MM.1S (cell line): ENCODE measurements around the gene LILRA6.

ENCODE experiments used
- DNase-seq: peaks from one replicate; pipeline ENCODE4 v3.0.0-alpha.2; 2015
- H2AFZ ChIP-seq: fragments of 300-600 bp; sonication (generic); 2 replicates; pipeline ENCODE4 v1.6.0; 2016; ENCODE audit warnings: antibody characterized with exemption, low read length
- H3F3A ChIP-seq: fragments of 300-600 bp; sonication (generic); 2 replicates; pipeline ENCODE4 v1.6.1; 2016; ENCODE audit warnings: mild to moderate bottlenecking, antibody characterized with exemption, low read length, moderate library complexity, mixed read lengths; ENCODE audit not compliant: insufficient read depth
- H3K27ac ChIP-seq: fragments of 300-600 bp; sonication (generic); 2 replicates; pipeline ENCODE4 v1.5.1; 2016; ENCODE audit warnings: mild to moderate bottlenecking, low read length
- H3K27me3 ChIP-seq: fragments of 300-600 bp; sonication (generic); replicated peaks from 2 replicates; pipeline ENCODE4 v1.6.0; 2016; ENCODE audit warnings: low read length; ENCODE audit not compliant: insufficient read depth
- H3K36me3 ChIP-seq: fragments of 300-600 bp; sonication (generic); replicated peaks from 2 replicates; pipeline ENCODE4 v1.6.1; 2016; ENCODE audit warnings: mild to moderate bottlenecking, low read length, mixed read lengths; ENCODE audit not compliant: insufficient read depth
- H3K4me1 ChIP-seq: fragments of 300-600 bp; sonication (generic); 2 replicates; pipeline ENCODE4 v1.6.1; 2016; ENCODE audit warnings: low read length, mixed read lengths
- H3K4me2 ChIP-seq: fragments of 300-600 bp; sonication (generic); 2 replicates; pipeline ENCODE4 v1.6.0; 2016; ENCODE audit warnings: low read depth, low read length
- H3K4me3 ChIP-seq: fragments of 300-600 bp; sonication (generic); 2 replicates; pipeline ENCODE4 v1.5.1; 2016; ENCODE audit warnings: low read length, mixed read lengths
- H3K79me2 ChIP-seq: fragments of 300-600 bp; sonication (generic); 2 replicates; pipeline ENCODE4 v1.6.1; 2016; ENCODE audit warnings: mixed run types, low read length, mixed read lengths
- H3K9ac ChIP-seq: fragments of 300-600 bp; sonication (generic); 2 replicates; pipeline ENCODE4 v1.6.1; 2016; ENCODE audit warnings: low read length, mixed read lengths
- H3K9me2 ChIP-seq: fragments of 300-600 bp; sonication (generic); replicated peaks from 2 replicates; pipeline ENCODE4 v1.6.1; 2016; ENCODE audit warnings: mild to moderate bottlenecking, low read length, mixed read lengths; ENCODE audit not compliant: insufficient read depth
- H3K9me3 ChIP-seq: fragments of 300-600 bp; sonication (generic); replicated peaks from 2 replicates; pipeline ENCODE4 v1.6.1; 2016; ENCODE audit warnings: mild to moderate bottlenecking, low read length, mixed read lengths; ENCODE audit not compliant: insufficient read depth
- H4K20me1 ChIP-seq: fragments of 300-600 bp; sonication (generic); 2 replicates; pipeline ENCODE4 v1.6.1; 2016; ENCODE audit warnings: mild to moderate bottlenecking, low read length, moderate library complexity, mixed read lengths; ENCODE audit not compliant: insufficient read depth
- CTCF ChIP-seq: fragments of 300-600 bp; sonication (generic); IDR thresholded peaks from 2 replicates; pipeline ENCODE4 v1.5.1; 2016; ENCODE audit warnings: antibody characterized with exemption, low read length, mixed read lengths
- EZH2 ChIP-seq: fragments of 300-600 bp; sonication (generic); optimal IDR thresholded peaks from 2 replicates; pipeline ENCODE3; 2017; ENCODE audit warnings: low read depth, mild to moderate bottlenecking, antibody characterized with exemption, low read length, mixed read lengths
- EZH2phosphoT487 ChIP-seq: fragments of 300-600 bp; sonication (generic); IDR thresholded peaks from 2 replicates; pipeline ENCODE4 v1.6.1; 2018; ENCODE audit warnings: antibody characterized with exemption, low read length

Gene LILRA6

DNA sequence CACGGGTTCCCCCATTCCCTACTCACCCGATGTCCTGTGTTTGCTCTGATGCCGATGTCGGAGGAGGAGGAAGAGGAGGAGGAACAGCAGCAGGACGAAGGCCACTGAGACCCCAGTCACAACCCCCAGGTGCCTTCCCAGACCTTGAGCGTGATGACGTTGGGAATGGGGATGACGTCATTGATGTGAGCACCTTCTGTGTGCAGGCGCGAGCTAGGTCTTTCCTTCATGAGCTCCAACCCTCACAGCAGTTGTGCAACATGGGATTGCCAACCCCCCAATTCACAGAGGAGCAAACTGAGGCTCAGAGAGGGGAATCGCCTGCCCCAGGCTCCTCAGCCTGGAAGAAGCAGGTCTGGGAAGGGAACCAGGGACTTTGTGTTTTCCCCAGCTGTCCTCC, 10.3 kb upstream of the LILRA6 start:
- Histone ChIP-seq H4K20me1 (no peaks in the 10 kb centered on the region), H3K27me3 (peaks cover 70% of the 10 kb centered on the region), H3F3A (peaks cover 8% of the 10 kb centered on the region), H3K79me2 (no peaks in the 10 kb centered on the region), H3K9ac (no peak overlapping the region), H3K4me1 (peaks cover 7% of the 10 kb centered on the region), H3K9me3 (no peaks in the 10 kb centered on the region), H3K36me3 (no peaks in the 10 kb centered on the region), H3K4me2 (no peak overlapping the region), H2AFZ (no peak overlapping the region), H3K9me2 (no peaks in the 10 kb centered on the region), H3K27ac (no peak overlapping the region), H3K4me3 (no peak overlapping the region)
- no peak for DNase-seq
- TF ChIP-seq EZH2 (no peak), CTCF (no peak), EZH2phosphoT487 (no peak)

DNA sequence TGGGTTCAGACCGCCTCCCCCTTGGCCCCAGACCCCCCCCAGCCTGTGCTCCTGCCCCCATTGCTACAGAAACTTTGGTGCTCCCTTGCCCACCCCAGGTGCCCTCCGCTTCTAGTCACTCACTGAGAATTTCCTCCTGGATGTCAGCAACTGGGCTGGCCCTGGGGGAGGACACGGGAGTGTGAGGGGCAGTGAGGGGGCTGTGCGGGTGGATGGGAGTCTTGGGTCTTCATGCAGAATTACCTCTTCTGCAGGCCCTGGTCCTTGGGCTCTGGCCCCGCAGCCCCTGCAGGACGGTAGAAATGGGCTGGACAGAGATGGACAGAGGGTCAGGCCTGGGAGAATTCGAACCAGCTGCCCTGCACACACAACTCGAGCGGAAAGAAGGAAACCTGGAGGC, 9.7 kb upstream of the LILRA6 start:
- peaks cover 13% of the 10 kb centered on the region for H3K4me1 ChIP-seq
- H3K36me3 ChIP-seq, result no peaks in the 10 kb centered on the region
- TF ChIP-seq CTCF (no peak), EZH2 (no peak), EZH2phosphoT487 (no peak)
- H3K9ac ChIP-seq, result no peak overlapping the region
- H3K79me2 ChIP-seq, result no peaks in the 10 kb centered on the region
- DNase-seq, result no peak
- H2AFZ ChIP-seq, result no peak overlapping the region
- H4K20me1 ChIP-seq, result no peaks in the 10 kb centered on the region
- no peaks in the 10 kb centered on the region for H3K9me2 ChIP-seq
- no peak overlapping the region for H3K4me3 ChIP-seq
- H3F3A ChIP-seq, result peaks cover 13% of the 10 kb centered on the region
- H3K9me3 ChIP-seq, result no peaks in the 10 kb centered on the region
- H3K27ac ChIP-seq, result no peak overlapping the region
- no peak overlapping the region for H3K4me2 ChIP-seq
- H3K27me3 ChIP-seq, result peaks cover 64% of the 10 kb centered on the region

DNA sequence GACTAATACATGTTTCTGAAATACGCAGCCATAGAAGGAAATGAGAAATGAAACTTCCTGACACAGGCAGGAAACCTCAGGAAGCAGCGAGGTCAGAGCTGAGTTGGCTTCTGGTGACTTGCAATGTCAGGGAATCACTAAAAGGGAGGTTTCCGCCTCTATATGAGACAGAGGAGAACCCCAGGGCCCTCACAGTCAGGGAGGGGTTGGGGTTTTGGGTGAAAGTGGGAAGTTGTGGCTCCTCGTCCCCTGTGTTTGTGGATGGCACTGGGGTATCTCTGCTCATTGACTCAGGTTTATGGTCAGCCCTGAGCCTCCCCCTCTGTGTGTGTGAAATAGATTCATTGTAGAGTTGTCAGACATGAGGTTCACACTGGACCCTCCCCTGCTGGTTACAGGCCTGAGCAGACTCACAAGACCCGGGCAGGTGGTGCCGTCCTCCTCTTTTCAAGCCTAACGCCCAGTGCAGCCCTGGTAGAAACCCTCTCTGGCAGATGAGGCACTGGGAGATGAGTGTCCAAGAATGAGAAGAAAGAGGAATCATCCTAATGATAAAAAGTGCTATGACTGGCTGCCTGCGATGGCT, 5.5 kb upstream of the LILRA6 start:
- Histone ChIP-seq H4K20me1 (no peaks in the 10 kb centered on the region), H3K79me2 (no peaks in the 10 kb centered on the region), H3K9me2 (no peaks in the 10 kb centered on the region), H3K27me3 (peaks cover 24% of the 10 kb centered on the region), H3F3A (peaks cover 16% of the 10 kb centered on the region), H3K27ac (peak overlapping the region; percentile 57; the same call in 1 of the 2 replicates), H3K4me3 (peak overlapping the region; percentile 28), H3K9me3 (no peaks in the 10 kb centered on the region), H3K9ac (no peak overlapping the region), H3K4me2 (peak overlapping the region; percentile 65), H2AFZ (no peak overlapping the region), H3K4me1 (peaks cover 16% of the 10 kb centered on the region), H3K36me3 (no peaks in the 10 kb centered on the region)
- TF ChIP-seq EZH2phosphoT487 (no peak), EZH2 (no peak), CTCF (no peak)
- peak; percentile 69 for DNase-seq
